K562 (cell line): Measurements from ENCODE around the gene SNPH. TPM values are rescaled to one million over a fixed set of nuclear protein-coding genes. Genes with fewer than 3 reads are reported as not detected.

Experiments
- ATF3 ChIP-seq, 2 experiments: fragments of 450-650 bp in 1 of 2; sonication (generic) in 1 of 2; formaldehyde crosslinking in 1 of 2; IDR thresholded peaks in 1 of 2; conservative IDR thresholded peaks in 1 of 2; 2 replicates each; pipeline versions ENCODE4 v1.6.1 to v1.8.1; 2016 to 2023; ENCODE audit warnings: mild to moderate bottlenecking in 2 of 2, moderate library complexity in 2 of 2, inconsistent platforms in 1 of 2, missing genetic modification reagents in 1 of 2
- ATF4 ChIP-seq: fragments of 450-650 bp; formaldehyde crosslinking; IDR thresholded peaks from 2 replicates; pipeline ENCODE4 v1.4.0; 2022; ENCODE audit warnings: mild to moderate bottlenecking, moderate library complexity
- BACH1 ChIP-seq: fragments of 200-800 bp; sonication (Bioruptor generic); IDR thresholded peaks from 2 replicates; pipeline ENCODE4 v1.6.1; 2016; ENCODE audit warnings: missing genetic modification characterization, missing compliant biosample characterization
- BCL6 ChIP-seq: fragments of 250-450 bp; sonication (Bioruptor Pico); IDR thresholded peaks from 2 replicates; pipeline ENCODE4 v1.4.0; 2020
- CBX5 ChIP-seq: IDR thresholded peaks from 2 replicates; pipeline ENCODE4 v1.6.1; 2014; ENCODE audit warnings: low read depth, borderline replicate concordance
- CGGBP1 ChIP-seq: fragments of 250-450 bp; sonication (Bioruptor Pico); IDR thresholded peaks from 2 replicates; pipeline ENCODE4 v1.9.0; 2021; ENCODE audit warnings: mild to moderate bottlenecking
- CTCFL ChIP-seq: IDR thresholded peaks from 2 replicates; pipeline ENCODE4 v1.6.1; 2011; ENCODE audit warnings: borderline replicate concordance, low read depth, mild to moderate bottlenecking, moderate library complexity, low read length; ENCODE audit not compliant: insufficient read depth, poor library complexity, severe bottlenecking
- E2F3 ChIP-seq: fragments of 250-450 bp; sonication (Bioruptor Pico); IDR thresholded peaks from 2 replicates; pipeline ENCODE4 v1.4.0; 2020; ENCODE audit warnings: mild to moderate bottlenecking
- FIP1L1 ChIP-seq: fragments of 200-400 bp; formaldehyde crosslinking; IDR thresholded peaks from 2 replicates; pipeline ENCODE4 v1.6.1; 2018; ENCODE audit warnings: mild to moderate bottlenecking, low read depth, low read length; ENCODE audit not compliant: poor library complexity, severe bottlenecking
- FOXA1 ChIP-seq: fragments of 450-650 bp; IDR thresholded peaks from 2 replicates; pipeline ENCODE4 v1.6.1; 2016; ENCODE audit warnings: mild to moderate bottlenecking, borderline replicate concordance
- FOXM1 ChIP-seq, 2 experiments: fragments of 450-650 bp in 1 of 2; sonication (generic) in 1 of 2; formaldehyde crosslinking in 1 of 2; IDR thresholded peaks; 2 replicates each; pipeline versions ENCODE4 v1.6.1 to v1.9.0; 2017 to 2022; ENCODE audit warnings: low read depth in 2 of 2, mild to moderate bottlenecking in 2 of 2, missing genetic modification reagents in 1 of 2, moderate library complexity in 1 of 2
- HOXB6 ChIP-seq: fragments of 250-450 bp; sonication (Bioruptor Pico); IDR thresholded peaks from 2 replicates; pipeline ENCODE4 v1.5.1; 2022; ENCODE audit warnings: mild to moderate bottlenecking, borderline replicate concordance
- KLF6 ChIP-seq: fragments of 250-450 bp; sonication (Bioruptor Pico); IDR thresholded peaks from 2 replicates; pipeline ENCODE4 v1.4.0; 2020; ENCODE audit warnings: mild to moderate bottlenecking, moderate library complexity, borderline replicate concordance
- NFIC ChIP-seq: fragments of 450-650 bp; IDR thresholded peaks from 2 replicates; pipeline ENCODE4 v1.6.1; 2017; ENCODE audit warnings: mild to moderate bottlenecking, inconsistent platforms
- PHTF2 ChIP-seq: fragments of 250-450 bp; sonication (Bioruptor Pico); IDR thresholded peaks from 2 replicates; pipeline ENCODE4 v1.5.0; 2021; ENCODE audit warnings: mild to moderate bottlenecking
- RB1 ChIP-seq: fragments of 450-650 bp; IDR thresholded peaks from 2 replicates; pipeline ENCODE4 v1.6.1; 2017; ENCODE audit warnings: low read depth, mild to moderate bottlenecking
- RUNX1 ChIP-seq: sonication (generic); IDR thresholded peaks from 2 replicates; pipeline ENCODE4 v1.6.1; 2016; ENCODE audit warnings: antibody characterized with exemption, low read depth
- TEAD4 ChIP-seq, 2 experiments: sonication (generic) in 1 of 2; formaldehyde crosslinking in 1 of 2; IDR thresholded peaks; 2 replicates each; pipeline versions ENCODE4 v1.6.1 to v1.8.0; 2012 to 2022; ENCODE audit warnings: borderline replicate concordance in 1 of 2, inconsistent platforms in 1 of 2, low read length in 1 of 2, mild to moderate bottlenecking in 1 of 2, missing genetic modification reagents in 1 of 2
- ZBTB17 ChIP-seq: fragments of 450-650 bp; formaldehyde crosslinking; IDR thresholded peaks from 2 replicates; pipeline ENCODE4 v1.4.0; 2020; ENCODE audit warnings: mild to moderate bottlenecking
- ZBTB9 ChIP-seq: fragments of 450-650 bp; formaldehyde crosslinking; IDR thresholded peaks from 2 replicates; pipeline ENCODE4 v1.4.0; 2020; ENCODE audit warnings: mild to moderate bottlenecking, moderate library complexity
- ZNF707 ChIP-seq: fragments of 250-450 bp; sonication (Bioruptor Pico); conservative IDR thresholded peaks from 2 replicates; pipeline ENCODE4 v1.8.0; 2022; ENCODE audit warnings: inconsistent platforms, mild to moderate bottlenecking, moderate library complexity
- polyA plus RNA-seq, 8 experiments: library from polyadenylated mRNA; depleted of rRNA in 4 of 8; stranded (reverse) in 5 of 8; unstranded in 3 of 8; fragments of >200 nt; fragmentation: Nextera tagmentation in 2 of 8; fragmentation: Illumina TruSeq in 1 of 8; extraction: Ambion mirVana in 2 of 8; extraction: Trizol in 1 of 8; gene quantifications; 2 replicates each; pipeline versions ENCODE4 v1.2.1 to v1.2.3, GENCODE V29; 2011 to 2014; ENCODE audit warnings: inconsistent platforms in 1 of 8, missing spikeins in 1 of 8
- total RNA-seq, 7 experiments: library from RNA; depleted of rRNA in 6 of 7; stranded (reverse); fragments of >200 nt in 6 of 7; fragmentation: Illumina TruSeq in 2 of 7; extraction: Trizol in 2 of 7; gene quantifications; 2 replicates each; pipeline versions ENCODE4 v1.2.1 to v1.2.3, GENCODE V29; 2011 to 2021; ENCODE audit warnings: low replicate concordance in 1 of 7
- TF ChIP-seq, protein P1 (sequence below): sonication (generic); formaldehyde crosslinking; IDR thresholded peaks from 2 replicates; pipeline ENCODE4 v1.8.0; 2022; ENCODE audit warnings: missing genetic modification reagents, mild to moderate bottlenecking, borderline replicate concordance

The SNPH gene
- total and polyA plus RNA-seq, 9 of the 15 experiments (the other 6 are each of a cell fraction or from before 2014, with no cell fraction given) = 0.03 to 4.2 (median 1.4) TPM

DNA sequence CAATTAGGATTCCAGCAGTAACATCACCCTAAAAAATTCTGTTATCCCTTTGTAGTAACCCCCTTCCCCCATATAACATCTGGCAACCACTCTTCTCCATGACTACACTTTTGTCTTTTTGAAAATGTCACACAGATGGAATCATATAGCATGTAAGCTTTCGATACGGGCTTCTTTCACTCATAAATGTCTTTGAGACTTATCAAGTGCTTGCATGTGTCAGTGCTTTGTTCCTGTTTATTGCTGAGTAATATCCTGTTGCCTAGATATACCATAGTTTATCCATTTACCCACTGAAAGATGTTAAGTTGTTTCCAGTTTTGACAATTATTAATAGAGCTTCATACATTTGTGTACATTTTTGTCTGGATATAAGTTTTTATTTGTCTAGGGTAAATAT is 10.4 kb upstream of the SNPH start (continued):
- TF ChIP-seq CBX5 = no peak
- TF ChIP-seq BACH1 (tag) = no peak
- TF ChIP-seq RUNX1 = no peak
- TF ChIP-seq ATF3 (IDR thresholded peaks at IDR 0.05) = peak; percentile 63
- TF ChIP-seq ATF3 (CRISPR knock-in tag; conservative IDR thresholded peaks at IDR 0.05) = no peak
- no peak for TF ChIP-seq HOXB6 (CRISPR knock-in tag)
- no peak for TF ChIP-seq KLF6 (CRISPR knock-in tag)
- no peak for TF ChIP-seq CGGBP1 (CRISPR knock-in tag)
- TF ChIP-seq E2F3 (CRISPR knock-in tag) = no peak
- no peak for TF ChIP-seq ZBTB17 (CRISPR knock-in tag)
- TF ChIP-seq FOXA1 = no peak
- peak; percentile 85 for TF ChIP-seq NFIC
- TF ChIP-seq FIP1L1 = no peak
- TF ChIP-seq RB1 = no peak
- no peak for TF ChIP-seq ZBTB9 (CRISPR knock-in tag)
- peak; percentile 94 for TF ChIP-seq TEAD4 (IDR thresholded peaks at IDR 0.05; ENCODE audit: low read length)
- TF ChIP-seq TEAD4 (CRISPR knock-in tag; IDR thresholded peaks at IDR 0.05; ENCODE audit: borderline replicate concordance) = no peak
- peak; percentile 79 for TF ChIP-seq FOXM1 (IDR thresholded peaks at IDR 0.05; ENCODE audit: low read depth)
- no peak for TF ChIP-seq FOXM1 (CRISPR knock-in tag; IDR thresholded peaks at IDR 0.05; ENCODE audit: low read depth)
- no peak for TF ChIP-seq BCL6 (CRISPR knock-in tag)
- TF ChIP-seq PHTF2 (CRISPR knock-in tag) = no peak
- no peak for TF ChIP-seq CTCFL
- TF ChIP-seq ZNF707 (CRISPR knock-in tag) = no peak
- no peak for TF ChIP-seq ATF4 (CRISPR knock-in tag)
- TF ChIP-seq, protein P1, sequence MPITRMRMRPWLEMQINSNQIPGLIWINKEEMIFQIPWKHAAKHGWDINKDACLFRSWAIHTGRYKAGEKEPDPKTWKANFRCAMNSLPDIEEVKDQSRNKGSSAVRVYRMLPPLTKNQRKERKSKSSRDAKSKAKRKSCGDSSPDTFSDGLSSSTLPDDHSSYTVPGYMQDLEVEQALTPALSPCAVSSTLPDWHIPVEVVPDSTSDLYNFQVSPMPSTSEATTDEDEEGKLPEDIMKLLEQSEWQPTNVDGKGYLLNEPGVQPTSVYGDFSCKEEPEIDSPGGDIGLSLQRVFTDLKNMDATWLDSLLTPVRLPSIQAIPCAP (CRISPR knock-in tag) = no peak
